PC-3 (cell line): ENCODE results near the gene CHFR.

Experiments
- EZH2 ChIP-seq: fragments of 300-600 bp; sonication (generic); IDR thresholded peaks from one replicate; pipeline ENCODE4 v1.6.1; 2017; ENCODE audit warnings: antibody characterized with exemption, mild to moderate bottlenecking, low read length; ENCODE audit not compliant: unreplicated experiment
- EZH2phosphoT487 ChIP-seq: fragments of 300-600 bp; sonication (generic); IDR thresholded peaks from 2 replicates; pipeline ENCODE4 v1.6.1; 2018; ENCODE audit warnings: mild to moderate bottlenecking, antibody characterized with exemption, low read length, borderline replicate concordance
- TF ChIP-seq, protein P1 (sequence below): fragments of 300-600 bp; sonication (generic); conservative IDR thresholded peaks from 2 replicates; pipeline ENCODE4 v1.5.1; 2017; ENCODE audit warnings: antibody characterized with exemption, low read depth, mild to moderate bottlenecking, low read length

DNA sequence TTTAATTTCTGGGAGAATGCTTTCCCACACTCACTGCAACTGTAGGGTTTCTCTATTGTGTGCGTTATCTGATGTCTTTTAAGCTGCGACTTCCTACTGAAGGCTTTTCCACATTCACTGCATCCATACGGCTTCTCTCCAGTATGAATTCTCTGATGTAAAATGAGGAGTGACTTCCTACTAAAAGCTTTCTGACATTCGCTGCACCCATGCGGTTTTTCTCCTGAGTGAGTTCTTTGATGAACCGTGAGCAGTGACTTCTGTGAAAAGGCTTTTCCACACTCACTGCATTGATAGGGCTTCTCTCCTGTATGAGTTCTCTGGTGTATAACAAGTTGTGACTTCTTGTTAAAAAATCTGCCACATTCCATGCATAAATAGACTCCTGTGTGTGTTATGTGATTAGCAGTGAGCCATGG is 39.0 kb upstream of the CHFR start:
- TF ChIP-seq, protein P1, sequence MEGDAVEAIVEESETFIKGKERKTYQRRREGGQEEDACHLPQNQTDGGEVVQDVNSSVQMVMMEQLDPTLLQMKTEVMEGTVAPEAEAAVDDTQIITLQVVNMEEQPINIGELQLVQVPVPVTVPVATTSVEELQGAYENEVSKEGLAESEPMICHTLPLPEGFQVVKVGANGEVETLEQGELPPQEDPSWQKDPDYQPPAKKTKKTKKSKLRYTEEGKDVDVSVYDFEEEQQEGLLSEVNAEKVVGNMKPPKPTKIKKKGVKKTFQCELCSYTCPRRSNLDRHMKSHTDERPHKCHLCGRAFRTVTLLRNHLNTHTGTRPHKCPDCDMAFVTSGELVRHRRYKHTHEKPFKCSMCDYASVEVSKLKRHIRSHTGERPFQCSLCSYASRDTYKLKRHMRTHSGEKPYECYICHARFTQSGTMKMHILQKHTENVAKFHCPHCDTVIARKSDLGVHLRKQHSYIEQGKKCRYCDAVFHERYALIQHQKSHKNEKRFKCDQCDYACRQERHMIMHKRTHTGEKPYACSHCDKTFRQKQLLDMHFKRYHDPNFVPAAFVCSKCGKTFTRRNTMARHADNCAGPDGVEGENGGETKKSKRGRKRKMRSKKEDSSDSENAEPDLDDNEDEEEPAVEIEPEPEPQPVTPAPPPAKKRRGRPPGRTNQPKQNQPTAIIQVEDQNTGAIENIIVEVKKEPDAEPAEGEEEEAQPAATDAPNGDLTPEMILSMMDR, result no peak
- no peak for TF ChIP-seq EZH2
- no peak for TF ChIP-seq EZH2phosphoT487
